Pancreas (tissue), 10 donors: ENCODE measurements around the gene ZNF438. TPM values are rescaled to one million over a fixed set of nuclear protein-coding genes. Genes with fewer than 3 reads are reported as not detected.

Source experiments
- ATAC-seq, 4 donors: fragments of 200-7000 bp; cut with Tn5 transposase; one replicate each; pipeline versions ENCODE4 v1.8.0 to v1.9.1; 2020; ENCODE audit warnings: mild to moderate bottlenecking in 4 of 4, moderate library complexity in 4 of 4
- DNase-seq, 6 donors: peaks; one replicate each; pipeline ENCODE4 v3.0.0-alpha.2; 2020
- FAIRE-seq: peaks from 2 replicates; lab custom pipeline; 2012; peaks lifted over from hg19 to GRCh38; lab: Jason Lieb, UNC
- H3K27ac ChIP-seq, 4 donors: fragments of 200-600 bp; sonication (generic); 1 replicate in 3 of 4; 2 replicates in 1 of 4; pipeline versions ENCODE4 v1.5.0 to v1.8.0; 2020
- H3K27me3 ChIP-seq, 4 donors: fragments of 200-600 bp; one replicate each; pipeline ENCODE4 v1.8.0; 2021
- H3K36me3 ChIP-seq, 3 donors: fragments of 200-600 bp; sonication (generic) in 1 of 3; one replicate each; pipeline versions ENCODE4 v1.5.0 to v1.8.0; 2020 to 2021
- H3K4me1 ChIP-seq, 3 donors: fragments of 200-600 bp; one replicate each; pipeline ENCODE4 v1.8.0; 2021
- H3K4me3 ChIP-seq, 4 donors: fragments of 200-600 bp; sonication (generic) in 2 of 4; one replicate each; pipeline versions ENCODE4 v1.5.0 to v1.8.0; 2020 to 2021
- H3K9me3 ChIP-seq, 4 donors: fragments of 200-600 bp; one replicate each; pipeline ENCODE4 v1.8.0; 2021
- WGBS, 2 donors: extraction: QIAGEN DNeasy Blood & Tissue Kit; methylation state at CpG; one replicate each; pipeline ENCODE4 v1.1.7; 2013; 5-methylcytosine and 5-hydroxymethylcytosine counted together
- intact Hi-C, 3 donors: fragments of 100-400 bp; cut with DNase I; formaldehyde crosslinking; loops; one replicate each; pipeline versions ENCODE4 v1.11.1 to v1.14.2; 2022
- polyA plus RNA-seq, 2 donors: library from polyadenylated mRNA; stranded (reverse); fragments of 200-250 nt; gene quantifications; one replicate each; pipeline ENCODE4 v1.2.3, GENCODE V29; 2013
- total RNA-seq, 6 donors: library from RNA; stranded (reverse); fragmentation: NEBNext Ultra II Directional in 4 of 6; extraction: Animal tissue kit (Norgen Biotek cat#: 25700) in 4 of 6; gene quantifications; one replicate each; pipeline versions ENCODE4 v1.2.1 to v1.2.4, GENCODE V29; 2021 to 2023
- TF ChIP-seq, protein P1 (sequence below), 4 donors: fragments of 200-600 bp; sonication (generic) in 3 of 4; IDR thresholded peaks; one replicate each; pipeline versions ENCODE4 v1.5.0 to v1.8.0; 2021; ENCODE audit warnings: antibody characterized with exemption in 4 of 4
- donor health status: healthy with polysubstance abuse.
- donor health status: DM: no; HTN: no; CAD: no; lungs with moderate emphysema.
- donor health status: DM: no; HTN: no; CAD: no.
- donor health status: control.
- donor health status: control.
- donor health status: Bipolar disorder and iron deficiency.
- donor health status: DM: yes; HTN: yes; CAD: no.
- donor health status: DM: no; HTN: no; CAD: no.
- donor health status: DM: no; HTN: no; CAD: no.
- donor health status: DM: yes; HTN: yes; CAD: no.

The ZNF438 gene
- total and polyA plus RNA-seq, 8 donors: 1.5 to 4.8 (median 2.5) TPM

DNA sequence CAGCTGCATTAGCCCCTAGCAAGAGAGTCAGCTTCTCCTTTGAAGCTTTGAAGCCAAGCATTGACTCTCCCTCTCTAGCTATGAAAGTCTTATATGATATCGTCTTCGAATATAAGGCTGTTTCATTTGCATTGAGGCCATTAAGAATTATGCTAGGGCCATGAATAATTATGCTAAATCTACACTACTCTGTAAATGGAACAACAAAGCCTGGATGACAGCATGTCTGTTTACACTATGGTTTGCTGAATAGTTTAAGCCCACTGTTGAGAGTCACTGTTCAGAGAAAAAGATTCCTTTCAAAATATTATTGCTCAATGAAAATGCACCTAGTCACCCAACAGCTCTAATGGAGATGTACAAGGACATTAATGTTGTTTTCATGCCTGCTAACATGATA, 52.8 kb downstream of the ZNF438 start:
- intact Hi-C loops: no loop called here

GRCh38 chr10:30977385-30977784, 54.3 kb downstream of the ZNF438 start:
- WGBS, 2 donors: 96 to 99% methylated on average over 8 of the region's 8 CpGs
- TF ChIP-seq, protein P1, sequence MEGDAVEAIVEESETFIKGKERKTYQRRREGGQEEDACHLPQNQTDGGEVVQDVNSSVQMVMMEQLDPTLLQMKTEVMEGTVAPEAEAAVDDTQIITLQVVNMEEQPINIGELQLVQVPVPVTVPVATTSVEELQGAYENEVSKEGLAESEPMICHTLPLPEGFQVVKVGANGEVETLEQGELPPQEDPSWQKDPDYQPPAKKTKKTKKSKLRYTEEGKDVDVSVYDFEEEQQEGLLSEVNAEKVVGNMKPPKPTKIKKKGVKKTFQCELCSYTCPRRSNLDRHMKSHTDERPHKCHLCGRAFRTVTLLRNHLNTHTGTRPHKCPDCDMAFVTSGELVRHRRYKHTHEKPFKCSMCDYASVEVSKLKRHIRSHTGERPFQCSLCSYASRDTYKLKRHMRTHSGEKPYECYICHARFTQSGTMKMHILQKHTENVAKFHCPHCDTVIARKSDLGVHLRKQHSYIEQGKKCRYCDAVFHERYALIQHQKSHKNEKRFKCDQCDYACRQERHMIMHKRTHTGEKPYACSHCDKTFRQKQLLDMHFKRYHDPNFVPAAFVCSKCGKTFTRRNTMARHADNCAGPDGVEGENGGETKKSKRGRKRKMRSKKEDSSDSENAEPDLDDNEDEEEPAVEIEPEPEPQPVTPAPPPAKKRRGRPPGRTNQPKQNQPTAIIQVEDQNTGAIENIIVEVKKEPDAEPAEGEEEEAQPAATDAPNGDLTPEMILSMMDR (IDR thresholded peaks at IDR 0.05): no peak
- Histone ChIP-seq H3K27me3 (no peaks in the 10 kb centered on the region), H3K4me1 (peaks cover 0 to 11% (median 11%) of the 10 kb centered on the region in 3 donors), H3K4me3 (no peak overlapping the region), H3K9me3 (no peaks in the 10 kb centered on the region), H3K27ac (no peak overlapping the region), H3K36me3 (no peaks in the 10 kb centered on the region)
- DNase-seq (no peak), FAIRE-seq (no peak), ATAC-seq (no peak)
- intact Hi-C loops: no loop called here

More for the DNA sequence above, 52.8 kb downstream of the ZNF438 start:
- Histone ChIP-seq H3K27me3 (no peaks in the 10 kb centered on the region), H3K9me3 (no peaks in the 10 kb centered on the region), H3K4me1 (peaks cover 0 to 11% (median 11%) of the 10 kb centered on the region in 3 donors), H3K36me3 (no peaks in the 10 kb centered on the region), H3K27ac (no peak overlapping the region), H3K4me3 (no peak overlapping the region)
- FAIRE-seq: no peak
- no peak for DNase-seq
- ATAC-seq: no peak
- TF ChIP-seq, protein P1 (IDR thresholded peaks at IDR 0.05): no peak
- 92 to 95% methylated on average over 2 of the region's 2 CpGs for WGBS, 2 donors

DNA sequence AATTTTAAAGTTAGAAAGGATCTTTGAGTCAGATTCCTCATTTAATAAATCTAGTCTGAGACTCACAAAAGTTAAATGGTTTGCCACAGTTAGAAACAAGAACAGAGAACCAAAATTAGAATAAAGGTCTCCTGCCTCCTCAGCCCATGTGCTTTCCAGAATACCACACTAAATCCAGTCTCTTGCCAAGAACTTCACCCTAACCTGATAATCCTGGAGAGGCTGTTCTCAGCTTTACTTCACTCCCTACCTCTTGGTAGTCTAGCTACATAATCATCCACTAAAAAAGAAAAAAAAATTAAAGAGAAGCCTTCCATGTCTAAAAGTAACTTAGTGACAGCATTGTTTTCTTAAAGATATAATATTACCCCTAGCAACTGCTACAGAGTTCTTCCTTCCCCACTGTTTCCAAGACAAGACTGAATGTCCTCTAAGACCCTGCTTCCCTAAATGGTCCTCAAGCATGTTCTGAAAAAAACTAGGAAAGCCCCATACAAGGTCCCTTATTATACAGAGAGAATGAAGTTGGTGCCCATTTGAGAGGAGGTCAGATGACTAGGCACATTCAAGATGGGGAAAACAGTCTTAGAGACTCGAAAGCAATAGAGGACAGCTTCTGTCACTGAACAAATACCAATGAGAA, 56.8 kb downstream of the ZNF438 start:
- ATAC-seq: no peak

DNA sequence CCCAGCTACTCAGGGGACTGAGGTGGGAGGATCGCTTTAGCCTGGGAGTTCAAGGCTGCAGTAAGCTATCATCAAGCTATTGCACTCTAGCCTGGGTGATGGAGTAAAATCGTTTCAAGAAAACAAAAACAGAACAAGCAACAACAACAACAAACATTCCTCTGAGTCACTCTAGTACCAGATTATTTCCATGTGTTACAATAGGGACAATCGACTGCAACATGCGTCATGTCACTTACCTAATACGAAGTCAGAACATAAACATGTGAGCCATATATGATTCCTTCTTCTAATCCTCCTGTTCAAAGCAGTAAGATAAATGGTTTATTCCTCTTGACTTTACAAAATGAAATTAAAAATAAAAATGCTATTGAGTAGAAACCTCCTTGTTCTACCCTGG, 57.3 kb downstream of the ZNF438 start:
- no peak overlapping the region for H3K4me3 ChIP-seq
- H3K4me1 ChIP-seq: no peaks in the 10 kb centered on the region
- TF ChIP-seq, protein P1 (IDR thresholded peaks at IDR 0.05): no peak
- no peak overlapping the region for H3K27ac ChIP-seq
- no peak for ATAC-seq
- FAIRE-seq: no peak
- intact Hi-C loops: no loop called here
- no peaks in the 10 kb centered on the region for H3K27me3 ChIP-seq
- no peaks in the 10 kb centered on the region for H3K9me3 ChIP-seq
- DNase-seq: no peak
- 84 to 85% methylated on average over 5 of the region's 5 CpGs for WGBS, 2 donors
- no peaks in the 10 kb centered on the region for H3K36me3 ChIP-seq

More for the DNA sequence above, 56.8 kb downstream of the ZNF438 start:
- Histone ChIP-seq H3K4me1 (no peaks in the 10 kb centered on the region), H3K27ac (no peak overlapping the region), H3K36me3 (no peaks in the 10 kb centered on the region), H3K9me3 (no peaks in the 10 kb centered on the region), H3K4me3 (no peak overlapping the region), H3K27me3 (no peaks in the 10 kb centered on the region)
- TF ChIP-seq, protein P1 (IDR thresholded peaks at IDR 0.05): no peak
- DNase-seq (no peak), FAIRE-seq (no peak)
- 90 to 92% methylated on average over 1 of the region's 1 CpG for WGBS, 2 donors
- intact Hi-C loops: no loop called here

DNA sequence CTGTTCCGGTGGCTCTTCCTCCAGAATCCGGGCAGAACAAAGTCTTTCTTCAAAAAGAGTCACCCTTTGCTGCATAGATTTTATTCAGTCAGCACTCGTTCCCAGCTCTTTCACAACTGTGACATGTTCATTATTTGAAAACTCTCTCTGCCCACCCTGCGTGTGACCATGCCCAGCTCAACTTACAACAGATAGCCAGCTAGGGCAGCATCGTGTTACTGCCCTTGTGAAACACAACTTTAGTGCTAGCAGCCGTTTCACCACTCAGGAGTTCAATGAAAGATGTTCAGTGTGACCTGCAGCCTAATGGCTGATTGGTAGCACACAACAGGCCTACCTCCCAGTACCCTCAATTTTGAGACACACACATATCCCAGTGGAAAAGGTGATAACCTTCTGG, 57.9 kb downstream of the ZNF438 start:
- Histone ChIP-seq H3K4me1 (no peaks in the 10 kb centered on the region), H3K27ac (no peak overlapping the region), H3K27me3 (no peaks in the 10 kb centered on the region), H3K4me3 (no peak overlapping the region), H3K36me3 (no peaks in the 10 kb centered on the region), H3K9me3 (no peaks in the 10 kb centered on the region)
- peak in 1 of 4 donors; percentile 27 for ATAC-seq
- FAIRE-seq: no peak
- 77 to 78% methylated on average over 6 of the region's 6 CpGs for WGBS, 2 donors
- TF ChIP-seq, protein P1 (IDR thresholded peaks at IDR 0.05): no peak
- no peak for DNase-seq
- intact Hi-C loops: no loop called here
